ENCODE results near the gene UBE2D2. TPM values are rescaled to one million over a fixed set of nuclear protein-coding genes. Genes with fewer than 3 reads are reported as not detected.

UBE2D2 gene
- total and polyA plus RNA-seq, 10 of the 15 experiments (the other 5 are each of a cell fraction or from before 2014, with no cell fraction given): 58.6 to 245 (median 128) TPM

- TF ChIP-seq PBX3 (IDR thresholded peaks at IDR 0.05; ENCODE audit: insufficient replicate concordance, low read depth, low read length) (no peak), MTA2 (IDR thresholded peaks at IDR 0.05; ENCODE audit: low read depth) (no peak), NR2F1 (conservative IDR thresholded peaks at IDR 0.05) (no peak), EED (IDR thresholded peaks at IDR 0.05; ENCODE audit: low read depth) (no peak), ELK1 (IDR thresholded peaks at IDR 0.05; ENCODE audit: low read depth, low read length) (no peak), CBX3 (IDR thresholded peaks at IDR 0.05; ENCODE audit: borderline replicate concordance, low read depth) (no peak), GATAD2B (conservative IDR thresholded peaks at IDR 0.05; ENCODE audit: low read depth) (0 out of 2 replicates have a peak, but pooled peaks have one; percentile 7), MXI1 (IDR thresholded peaks at IDR 0.05; ENCODE audit: low read depth, low read length) (no peak), SKIL (IDR thresholded peaks at IDR 0.05; ENCODE audit: low read depth, poor library complexity, severe bottlenecking) (no peak), BCL11A (IDR thresholded peaks at IDR 0.05; ENCODE audit: low read depth, low read length) (no peak), SRF (IDR thresholded peaks at IDR 0.05; ENCODE audit: low read depth in 2 of 2, low read length in 2 of 2) (no peak), WRNIP1 (IDR thresholded peaks at IDR 0.05; ENCODE audit: borderline replicate concordance, low read depth, low read length) (0 out of 2 replicates have a peak, but pooled peaks have one; percentile 22), SUPT20H (IDR thresholded peaks at IDR 0.05; ENCODE audit: borderline replicate concordance, control insufficient read depth, low read depth, low read length) (no peak), EP300 (IDR thresholded peaks at IDR 0.05; ENCODE audit: borderline replicate concordance in 1 of 2, control insufficient read depth in 1 of 2, low read depth in 2 of 2, low read length in 2 of 2) (no peak), POLR2AphosphoS5 (IDR thresholded peaks at IDR 0.05; ENCODE audit: low read length) (no peak), STAT3 (IDR thresholded peaks at IDR 0.05; ENCODE audit: low read depth, low read length) (no peak), RCOR1 (conservative IDR thresholded peaks at IDR 0.05; ENCODE audit: low read depth, low read length) (no peak), BHLHE40 (IDR thresholded peaks at IDR 0.05; ENCODE audit: borderline replicate concordance in 1 of 2, low read depth in 2 of 2, low read length in 1 of 2) (0 out of 4 replicates have a peak, but pooled peaks of 1 of the 2 experiments have one; percentile 10)
- TF ChIP-seq, protein P1, sequence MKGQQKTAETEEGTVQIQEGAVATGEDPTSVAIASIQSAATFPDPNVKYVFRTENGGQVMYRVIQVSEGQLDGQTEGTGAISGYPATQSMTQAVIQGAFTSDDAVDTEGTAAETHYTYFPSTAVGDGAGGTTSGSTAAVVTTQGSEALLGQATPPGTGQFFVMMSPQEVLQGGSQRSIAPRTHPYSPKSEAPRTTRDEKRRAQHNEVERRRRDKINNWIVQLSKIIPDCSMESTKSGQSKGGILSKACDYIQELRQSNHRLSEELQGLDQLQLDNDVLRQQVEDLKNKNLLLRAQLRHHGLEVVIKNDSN (IDR thresholded peaks at IDR 0.05; ENCODE audit: borderline replicate concordance, extremely low read length, insufficient read depth, low read depth, low read length): no peak
- TF ChIP-seq, protein P2, sequence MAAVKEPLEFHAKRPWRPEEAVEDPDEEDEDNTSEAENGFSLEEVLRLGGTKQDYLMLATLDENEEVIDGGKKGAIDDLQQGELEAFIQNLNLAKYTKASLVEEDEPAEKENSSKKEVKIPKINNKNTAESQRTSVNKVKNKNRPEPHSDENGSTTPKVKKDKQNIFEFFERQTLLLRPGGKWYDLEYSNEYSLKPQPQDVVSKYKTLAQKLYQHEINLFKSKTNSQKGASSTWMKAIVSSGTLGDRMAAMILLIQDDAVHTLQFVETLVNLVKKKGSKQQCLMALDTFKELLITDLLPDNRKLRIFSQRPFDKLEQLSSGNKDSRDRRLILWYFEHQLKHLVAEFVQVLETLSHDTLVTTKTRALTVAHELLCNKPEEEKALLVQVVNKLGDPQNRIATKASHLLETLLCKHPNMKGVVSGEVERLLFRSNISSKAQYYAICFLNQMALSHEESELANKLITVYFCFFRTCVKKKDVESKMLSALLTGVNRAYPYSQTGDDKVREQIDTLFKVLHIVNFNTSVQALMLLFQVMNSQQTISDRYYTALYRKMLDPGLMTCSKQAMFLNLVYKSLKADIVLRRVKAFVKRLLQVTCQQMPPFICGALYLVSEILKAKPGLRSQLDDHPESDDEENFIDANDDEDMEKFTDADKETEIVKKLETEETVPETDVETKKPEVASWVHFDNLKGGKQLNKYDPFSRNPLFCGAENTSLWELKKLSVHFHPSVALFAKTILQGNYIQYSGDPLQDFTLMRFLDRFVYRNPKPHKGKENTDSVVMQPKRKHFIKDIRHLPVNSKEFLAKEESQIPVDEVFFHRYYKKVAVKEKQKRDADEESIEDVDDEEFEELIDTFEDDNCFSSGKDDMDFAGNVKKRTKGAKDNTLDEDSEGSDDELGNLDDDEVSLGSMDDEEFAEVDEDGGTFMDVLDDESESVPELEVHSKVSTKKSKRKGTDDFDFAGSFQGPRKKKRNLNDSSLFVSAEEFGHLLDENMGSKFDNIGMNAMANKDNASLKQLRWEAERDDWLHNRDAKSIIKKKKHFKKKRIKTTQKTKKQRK (IDR thresholded peaks at IDR 0.05; ENCODE audit: low read depth, low read length): no peak
Measured at GRCh38 chr5:139650031-139650688, 89.0 kb downstream of the UBE2D2 start (continued).
